ENCODE measurements around the gene ELF2. TPM values are rescaled to one million over a fixed set of nuclear protein-coding genes. Genes with fewer than 3 reads are reported as not detected.

ELF2 gene
- total RNA-seq, 3 donors from 2014 or later (not counting 1 experiment from before 2014, with no cell fraction given): 93.7 to 115 (median 114) TPM

DNA sequence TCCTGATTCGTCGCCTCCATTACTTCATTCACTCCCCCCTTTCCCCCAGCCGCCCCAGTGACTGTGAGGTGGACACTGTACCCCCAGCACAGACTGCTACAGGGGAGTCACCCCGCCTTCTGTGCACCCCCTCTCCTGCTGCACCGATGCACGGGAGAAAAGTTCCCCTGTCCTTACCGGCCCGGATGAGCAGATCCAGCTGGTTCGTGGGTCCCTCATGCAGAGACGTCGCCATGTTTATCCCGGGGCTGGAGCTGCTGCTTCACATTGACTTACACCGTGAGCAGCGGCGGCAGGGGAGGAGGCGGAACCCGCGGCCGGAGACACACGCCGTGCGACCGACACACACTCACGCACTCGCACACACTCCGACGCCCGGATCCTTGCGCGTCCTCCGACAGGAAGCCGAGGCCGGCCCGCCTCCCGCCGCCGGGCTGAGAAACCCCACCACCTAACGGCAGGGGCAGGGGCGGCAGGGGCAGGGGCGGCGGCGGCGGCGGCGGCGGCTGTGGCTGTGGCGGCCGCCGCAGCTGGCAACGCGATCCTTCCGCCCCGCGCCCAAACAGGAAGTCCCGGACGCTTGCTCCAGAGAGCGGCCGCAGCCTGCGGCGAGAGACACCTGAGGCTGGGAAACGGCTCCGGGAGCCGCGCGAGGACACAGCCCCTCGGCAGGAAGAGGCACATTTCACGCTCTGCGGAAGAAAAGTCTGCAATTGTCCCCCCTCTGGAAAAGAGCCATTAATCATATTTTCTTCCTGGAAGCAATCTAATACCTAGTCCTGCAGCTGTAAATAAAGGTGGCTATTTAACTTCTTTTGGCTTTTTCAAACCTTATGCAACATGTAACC is 92.8 kb downstream of the ELF2 start:
- Mint-ChIP-seq H3K36me3 (no peaks in the 10 kb centered on the region), H3K9me3 (no peaks in the 10 kb centered on the region), H3K4me3 (peak overlapping the region; percentile 93), H3K4me1 (peaks cover 44 to 49% of the 10 kb centered on the region in 2 donors), H3K27me3 (ENCODE audit: low read depth in 2 of 2) (no peaks in the 10 kb centered on the region), H3K27ac (peak overlapping the region; percentile 94 to 97)
- Histone ChIP-seq H3K27me3 (ENCODE audit: control insufficient read depth, insufficient read depth, low read length) (no peaks in the 10 kb centered on the region), H3K4me3 (ENCODE audit: low read length) (peak overlapping the region; percentile 89), H3K9me3 (ENCODE audit: control insufficient read depth, insufficient read depth, low read length) (no peaks in the 10 kb centered on the region), H3K27ac (ENCODE audit: low read length) (peak overlapping the region; percentile 93), H3K36me3 (ENCODE audit: control insufficient read depth, insufficient read depth, low read length) (no peaks in the 10 kb centered on the region), H3K4me1 (ENCODE audit: control insufficient read depth, insufficient read depth, low read length) (peaks cover 5% of the 10 kb centered on the region)
- under 1% methylated on average over 68 of the region's 68 CpGs for WGBS (ENCODE audit: insufficient coverage)
- peak; percentile 42 to 63 (median 52) for ATAC-seq
- intact Hi-C loops (cut with micrococcal nuclease): loop anchor here (1.0 to 5.0 kb wide), 4 partner anchors 69 to 369 kb away; partner anchors contain the start of genes ELF2, NAA15 and NOCT
- peak; percentile 73 to 91 for DNase-seq
- TF ChIP-seq, protein P1, sequence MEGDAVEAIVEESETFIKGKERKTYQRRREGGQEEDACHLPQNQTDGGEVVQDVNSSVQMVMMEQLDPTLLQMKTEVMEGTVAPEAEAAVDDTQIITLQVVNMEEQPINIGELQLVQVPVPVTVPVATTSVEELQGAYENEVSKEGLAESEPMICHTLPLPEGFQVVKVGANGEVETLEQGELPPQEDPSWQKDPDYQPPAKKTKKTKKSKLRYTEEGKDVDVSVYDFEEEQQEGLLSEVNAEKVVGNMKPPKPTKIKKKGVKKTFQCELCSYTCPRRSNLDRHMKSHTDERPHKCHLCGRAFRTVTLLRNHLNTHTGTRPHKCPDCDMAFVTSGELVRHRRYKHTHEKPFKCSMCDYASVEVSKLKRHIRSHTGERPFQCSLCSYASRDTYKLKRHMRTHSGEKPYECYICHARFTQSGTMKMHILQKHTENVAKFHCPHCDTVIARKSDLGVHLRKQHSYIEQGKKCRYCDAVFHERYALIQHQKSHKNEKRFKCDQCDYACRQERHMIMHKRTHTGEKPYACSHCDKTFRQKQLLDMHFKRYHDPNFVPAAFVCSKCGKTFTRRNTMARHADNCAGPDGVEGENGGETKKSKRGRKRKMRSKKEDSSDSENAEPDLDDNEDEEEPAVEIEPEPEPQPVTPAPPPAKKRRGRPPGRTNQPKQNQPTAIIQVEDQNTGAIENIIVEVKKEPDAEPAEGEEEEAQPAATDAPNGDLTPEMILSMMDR (IDR thresholded peaks at IDR 0.05): no peak

DNA sequence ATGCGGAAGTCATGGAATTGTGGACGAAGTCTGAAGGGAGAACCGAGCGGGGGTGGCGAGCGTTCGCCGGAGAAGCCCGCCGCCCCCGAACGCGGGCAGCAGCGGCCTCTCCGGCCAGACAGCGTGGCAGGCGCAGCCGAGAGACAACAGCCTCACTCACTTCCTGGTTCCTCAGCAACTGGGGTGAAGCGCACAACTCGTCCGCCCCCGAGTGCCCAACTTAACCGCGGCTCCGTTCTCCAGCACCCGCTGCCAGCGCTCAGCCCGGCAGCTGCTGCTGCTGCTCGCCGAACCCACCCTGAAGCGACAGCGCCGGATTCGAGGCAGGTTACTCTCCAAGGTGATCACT is 93.4 kb downstream of the ELF2 start:
- Mint-ChIP-seq H3K4me3 (peak overlapping the region; percentile 93), H3K9me3 (no peaks in the 10 kb centered on the region), H3K27ac (peak overlapping the region; percentile 94 to 97), H3K4me1 (peaks cover 46 to 50% of the 10 kb centered on the region in 2 donors), H3K27me3 (ENCODE audit: low read depth in 2 of 2) (no peaks in the 10 kb centered on the region), H3K36me3 (no peaks in the 10 kb centered on the region)
- H3K9me3 ChIP-seq (ENCODE audit: control insufficient read depth, insufficient read depth, low read length): no peaks in the 10 kb centered on the region
- H3K4me3 ChIP-seq (ENCODE audit: low read length): peak overlapping the region; percentile 89
- H3K36me3 ChIP-seq (ENCODE audit: control insufficient read depth, insufficient read depth, low read length): no peaks in the 10 kb centered on the region
- intact Hi-C loops (cut with micrococcal nuclease): loop anchor here (1.0 to 5.0 kb wide), 4 partner anchors 68 to 369 kb away; partner anchors contain the start of genes ELF2, NAA15 and NOCT
- TF ChIP-seq, protein P1 (IDR thresholded peaks at IDR 0.05): no peak
- DNase-seq: peak; percentile 67 to 85
- H3K27ac ChIP-seq (ENCODE audit: low read length): peak overlapping the region; percentile 93
- peak; percentile 31 to 56 (median 48) for ATAC-seq
- no peaks in the 10 kb centered on the region for H3K27me3 ChIP-seq (ENCODE audit: control insufficient read depth, insufficient read depth, low read length)
- WGBS (ENCODE audit: insufficient coverage): 0% methylated on average over 34 of the region's 34 CpGs
- peaks cover 5% of the 10 kb centered on the region for H3K4me1 ChIP-seq (ENCODE audit: control insufficient read depth, insufficient read depth, low read length)

DNA sequence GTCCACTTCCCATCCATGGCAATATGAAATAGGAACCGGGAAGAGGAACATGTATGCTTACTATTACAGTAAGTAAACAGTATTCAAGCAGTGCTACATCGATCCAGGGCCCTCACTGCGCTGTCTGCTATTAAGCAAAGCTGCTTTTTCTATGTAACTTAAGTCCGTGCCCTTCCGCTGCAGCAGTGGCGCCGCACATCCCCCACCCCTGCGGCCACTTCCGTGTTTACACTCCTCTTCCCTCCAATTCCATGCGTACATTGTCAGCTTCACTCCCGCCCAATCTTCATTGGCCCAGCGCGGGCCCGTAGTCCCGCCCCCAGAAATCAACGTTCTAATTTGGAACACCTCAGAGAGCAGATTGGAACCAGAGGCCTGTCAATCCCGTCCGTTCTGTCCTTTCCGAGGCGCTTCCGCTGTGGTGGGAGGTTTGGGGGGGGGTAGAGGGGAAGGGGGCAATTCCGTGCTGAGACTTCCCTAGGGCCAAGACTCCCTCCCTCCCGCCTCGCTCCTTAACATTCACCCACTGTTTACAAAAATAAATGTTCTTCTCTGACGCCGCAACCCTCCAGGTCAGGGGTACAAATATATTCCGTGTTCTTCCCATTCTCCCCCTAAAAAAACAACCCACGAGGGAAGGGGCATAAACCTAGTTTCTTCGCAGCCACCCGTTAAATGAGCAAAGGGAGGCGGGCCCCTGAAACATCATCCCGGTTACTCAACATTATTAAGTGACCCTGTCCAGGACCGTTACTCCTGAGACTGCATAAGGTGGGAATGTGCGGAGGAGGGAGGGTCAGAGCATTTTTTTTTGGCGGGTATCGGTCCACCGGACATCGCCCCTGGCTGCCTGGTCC is 94.0 kb downstream of the ELF2 start:
- no peaks in the 10 kb centered on the region for H3K9me3 Mint-ChIP-seq
- TF ChIP-seq, protein P1 (IDR thresholded peaks at IDR 0.05): no peak
- H3K4me3 Mint-ChIP-seq: peak overlapping the region; percentile 93
- Histone ChIP-seq H3K9me3 (ENCODE audit: control insufficient read depth, insufficient read depth, low read length) (no peaks in the 10 kb centered on the region), H3K4me3 (ENCODE audit: low read length) (peak overlapping the region; percentile 89), H3K4me1 (ENCODE audit: control insufficient read depth, insufficient read depth, low read length) (peaks cover 5% of the 10 kb centered on the region), H3K27ac (ENCODE audit: low read length) (peak overlapping the region; percentile 93), H3K36me3 (ENCODE audit: control insufficient read depth, insufficient read depth, low read length) (no peaks in the 10 kb centered on the region), H3K27me3 (ENCODE audit: control insufficient read depth, insufficient read depth, low read length) (no peaks in the 10 kb centered on the region)
- H3K27ac Mint-ChIP-seq: peak overlapping the region; percentile 94 to 97
- ATAC-seq: peak; percentile 82 to 94 (median 86)
- WGBS (ENCODE audit: insufficient coverage): under 1% methylated on average over 29 of the region's 38 CpGs
- H3K36me3 Mint-ChIP-seq: no peaks in the 10 kb centered on the region
- H3K4me1 Mint-ChIP-seq: peaks cover 48 to 52% of the 10 kb centered on the region in 2 donors
- H3K27me3 Mint-ChIP-seq (ENCODE audit: low read depth in 2 of 2): no peaks in the 10 kb centered on the region
- intact Hi-C loops (cut with micrococcal nuclease): loop anchor here (1.0 to 5.0 kb wide), 4 partner anchors 68 to 370 kb away; partner anchors contain the start of genes ELF2, NAA15 and NOCT
- DNase-seq: peak; percentile 91 to 95

Data from natural killer cell (primary cell).